GM21423 (cell line): ENCODE data around the gene KLK14.

Experiments
- ATAC-seq: cut with Tn5 transposase; IDR thresholded peaks from one replicate; pipeline ENCODE4 v1.9.1; 2021; ENCODE audit warnings: mild to moderate bottlenecking, moderate library complexity; ENCODE audit not compliant: unreplicated experiment

KLK14 gene

GRCh38 chr19:51108805-51109146 is 26.1 kb upstream of the KLK14 start:
- ATAC-seq, result peak; percentile 26

DNA sequence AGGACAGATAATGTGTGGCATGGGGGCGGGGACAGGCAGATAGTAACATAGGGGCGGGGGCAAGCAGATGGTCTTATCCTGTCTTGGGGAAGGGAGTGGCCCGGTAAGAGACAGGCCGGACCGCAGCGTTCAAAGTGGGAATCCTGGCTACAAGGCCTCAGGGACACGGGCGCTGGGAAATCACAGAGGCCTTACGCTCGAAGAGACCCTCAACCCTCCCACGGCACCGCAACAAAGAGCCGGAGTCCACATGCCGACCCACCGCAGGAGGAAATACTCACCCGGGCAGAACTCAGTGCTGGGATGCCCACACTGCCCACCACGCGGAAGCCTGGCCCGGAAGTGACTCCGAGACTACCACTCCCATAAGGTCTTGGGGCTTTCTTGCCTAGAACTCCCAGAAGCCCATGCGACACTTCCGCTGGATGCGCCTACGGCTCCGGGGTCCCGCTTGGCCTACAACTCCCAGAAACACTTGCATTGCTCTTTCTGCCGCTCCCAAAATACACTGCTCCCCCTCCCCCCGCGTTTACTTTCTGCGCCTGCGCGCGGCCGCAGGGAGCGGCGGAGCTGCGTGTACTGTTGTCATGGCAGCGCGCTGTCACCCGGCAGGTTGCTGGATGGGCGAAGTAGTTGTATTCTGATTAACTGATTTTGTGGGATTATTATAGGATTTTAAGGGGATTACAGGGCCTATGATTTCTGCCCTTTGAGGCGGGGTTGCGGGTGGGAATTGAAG is 25.5 kb upstream of the KLK14 start, which contains the start of gene CTU1:
Gene CTU1 (minus strand): TSS at position 344 of the 739 bp plus-strand sequence. CDS start 3,840 bp downstream, outside the sequence.
- peak; percentile 97 for ATAC-seq

- ATAC-seq, result peak; percentile 3
These were observed 24.8 kb upstream of the KLK14 start for GRCh38 chr19:51107406-51108065.

GRCh38 chr19:51103926-51104341 is 21.2 kb upstream of the KLK14 start:
- ATAC-seq, result no peak

DNA sequence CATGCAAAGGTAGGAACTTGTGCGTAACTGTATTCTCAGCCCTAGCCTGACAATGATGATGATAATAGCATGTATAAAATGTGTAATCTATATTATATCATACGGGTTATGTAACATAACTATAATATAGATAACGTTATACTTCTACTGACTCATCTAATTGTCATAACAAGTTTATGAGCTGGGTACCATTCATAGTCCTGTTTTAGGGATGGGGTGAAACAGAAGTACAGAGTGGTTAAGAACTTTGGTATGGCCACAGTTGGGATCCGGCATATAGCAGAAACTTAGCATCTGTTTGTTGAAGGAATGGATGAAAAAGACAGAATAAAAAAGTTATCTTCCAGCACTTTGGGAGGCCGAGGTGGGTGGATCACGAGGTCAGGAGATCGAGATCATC is 20.3 kb upstream of the KLK14 start:
- ATAC-seq, result no peak

- no peak for ATAC-seq
These were observed 18.6 kb upstream of the KLK14 start for GRCh38 chr19:51101171-51101865.

DNA sequence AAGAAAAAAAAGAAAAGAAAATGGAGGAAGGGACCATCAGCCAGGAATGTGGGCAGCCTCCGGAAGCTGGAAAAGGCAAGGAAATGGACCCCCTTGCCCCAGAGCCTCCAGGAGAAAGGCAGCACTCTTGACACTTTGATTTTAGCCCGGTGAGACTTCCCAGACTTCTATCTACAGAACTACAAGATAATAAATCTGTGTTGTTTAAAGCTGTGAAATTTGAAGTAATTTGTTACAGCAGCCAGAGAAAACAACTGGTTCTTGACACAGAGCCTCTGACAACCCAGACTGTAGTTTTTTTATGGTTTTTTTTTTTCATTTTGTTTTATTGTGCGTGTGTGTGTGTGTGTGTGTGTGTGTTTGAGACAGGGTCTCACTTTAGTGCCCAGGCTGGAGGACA is 17.9 kb upstream of the KLK14 start:
- no peak for ATAC-seq

- ATAC-seq, result no peak
These were observed 16.3 kb upstream of the KLK14 start for GRCh38 chr19:51099047-51099382.

GRCh38 chr19:51098365-51099046 is 15.8 kb upstream of the KLK14 start:
- ATAC-seq, result no peak

DNA sequence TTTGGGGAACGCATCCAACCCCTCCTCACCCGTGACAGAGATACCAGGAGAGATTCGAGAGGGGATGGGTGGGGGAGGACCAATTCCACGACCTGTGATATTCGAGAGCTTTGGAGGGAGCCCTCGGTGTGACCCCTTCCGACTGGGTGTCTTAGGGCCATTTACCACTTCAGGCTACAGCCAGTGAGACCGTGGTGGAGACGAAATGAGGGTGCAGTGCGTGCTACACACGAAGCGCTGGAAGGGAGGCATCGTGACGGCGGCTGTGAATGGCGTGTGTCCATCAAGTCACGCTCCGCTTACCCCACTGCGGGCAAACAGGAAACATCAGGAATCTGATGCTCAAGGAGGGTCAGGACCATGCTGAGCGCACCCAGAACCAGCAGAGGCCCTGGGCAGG is 15.1 kb upstream of the KLK14 start:
- ATAC-seq, result no peak

DNA sequence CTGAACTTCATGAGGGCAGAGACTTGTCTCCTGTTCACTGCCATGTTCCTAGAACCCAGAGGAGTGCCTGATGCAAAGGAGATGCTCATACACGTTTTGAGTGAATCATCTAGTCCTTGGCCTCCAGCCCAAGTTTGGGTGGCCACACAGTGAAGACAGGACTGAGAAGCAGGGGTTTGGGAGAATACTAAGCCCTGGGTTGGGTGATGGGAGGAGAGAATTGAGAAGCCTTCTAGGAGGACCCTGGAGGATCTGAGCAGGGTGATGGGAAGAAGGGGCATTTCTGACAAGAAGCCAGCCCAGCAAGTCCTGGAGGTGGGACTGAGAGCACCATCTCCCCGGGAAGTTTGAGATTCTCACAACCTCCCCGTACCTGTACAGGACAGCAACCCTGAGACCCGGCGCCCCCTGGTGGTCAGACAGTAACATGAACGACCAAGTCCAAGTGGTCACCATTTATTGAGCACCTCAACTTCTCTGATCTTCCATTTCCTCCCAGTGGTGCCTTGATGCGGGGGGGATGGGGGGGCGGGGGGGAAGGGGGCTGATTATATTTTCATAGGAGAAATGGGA is 14.6 kb upstream of the KLK14 start:
- no peak for ATAC-seq

GRCh38 chr19:51096473-51097165 is 13.9 kb upstream of the KLK14 start:
- no peak for ATAC-seq

GRCh38 chr19:51094696-51095279 is 12.1 kb upstream of the KLK14 start:
- ATAC-seq, result no peak

DNA sequence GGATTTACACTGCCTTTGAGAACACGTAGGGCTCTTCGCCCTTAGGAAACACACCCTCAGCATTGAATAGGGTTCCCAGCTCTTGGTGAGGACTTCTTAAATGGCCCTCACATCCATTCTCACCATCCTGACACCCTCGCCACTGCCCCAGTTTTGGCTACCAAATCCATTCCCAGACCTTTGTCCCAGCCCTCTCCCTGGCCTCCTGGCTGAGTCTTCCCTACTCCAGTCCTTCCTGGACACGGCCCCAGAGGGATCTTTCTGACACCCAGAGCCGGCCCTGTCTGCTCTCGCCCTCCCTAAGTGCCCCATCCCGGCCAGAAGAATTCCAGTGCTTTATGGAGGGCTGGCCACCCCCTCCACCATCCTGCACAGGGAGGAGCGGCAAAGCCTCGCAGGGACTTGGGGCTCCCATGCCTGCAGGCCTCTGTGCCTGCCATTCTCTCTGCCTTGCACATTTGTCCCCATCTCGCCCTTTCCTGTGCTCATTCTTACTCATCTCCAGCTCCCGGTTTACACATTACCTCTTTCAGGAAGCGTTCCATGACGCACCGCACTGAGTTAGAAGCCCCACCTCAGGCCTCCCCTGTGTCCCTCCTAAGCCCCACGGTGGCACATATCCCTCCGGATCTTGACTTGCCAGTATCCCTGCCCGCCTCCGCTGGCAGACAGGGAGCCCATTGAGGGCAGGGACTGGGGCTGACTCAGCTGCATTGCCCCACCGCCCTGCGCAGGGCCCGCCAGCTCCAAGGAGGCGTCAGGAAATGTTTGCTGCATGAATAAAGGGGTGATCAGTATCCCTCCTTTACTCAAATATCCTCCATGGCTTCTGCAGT is 11.0 kb upstream of the KLK14 start:
- ATAC-seq, result no peak

- ATAC-seq, result no peak
These were observed 10.4 kb upstream of the KLK14 start for GRCh38 chr19:51093101-51093500.

- ATAC-seq, result no peak
These were observed 9.5 kb upstream of the KLK14 start for GRCh38 chr19:51091895-51092873.

- no peak for ATAC-seq
These were observed 8.4 kb upstream of the KLK14 start for GRCh38 chr19:51091126-51091525.

DNA sequence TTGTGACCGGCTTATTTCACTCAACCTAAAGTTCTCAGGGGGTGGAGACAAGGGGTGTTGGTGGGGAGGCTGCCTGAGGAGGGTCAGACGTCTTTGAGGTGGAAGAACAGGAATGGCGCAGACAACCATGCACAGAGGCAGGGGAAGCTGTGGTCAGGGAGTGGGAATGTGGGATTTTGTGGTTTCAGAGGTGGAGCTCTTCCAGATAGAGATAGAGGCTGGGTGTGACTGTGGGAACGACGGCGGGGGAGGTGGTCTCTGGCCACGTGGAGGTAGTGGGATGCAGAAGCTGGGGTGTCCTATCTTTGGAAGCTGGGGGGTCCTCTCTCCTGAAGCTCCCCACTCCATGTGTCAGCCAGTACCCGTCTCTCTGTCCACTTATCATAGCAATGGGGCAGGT is 7.8 kb upstream of the KLK14 start:
- no peak for ATAC-seq
